ENCODE results near the gene SLC7A9.
"Not testable (repeated sequence)": the region's sequence is repeated elsewhere in the genome, so short reads cannot be mapped to it uniquely, and the experiment has no call there.

Gene SLC7A9

DNA sequence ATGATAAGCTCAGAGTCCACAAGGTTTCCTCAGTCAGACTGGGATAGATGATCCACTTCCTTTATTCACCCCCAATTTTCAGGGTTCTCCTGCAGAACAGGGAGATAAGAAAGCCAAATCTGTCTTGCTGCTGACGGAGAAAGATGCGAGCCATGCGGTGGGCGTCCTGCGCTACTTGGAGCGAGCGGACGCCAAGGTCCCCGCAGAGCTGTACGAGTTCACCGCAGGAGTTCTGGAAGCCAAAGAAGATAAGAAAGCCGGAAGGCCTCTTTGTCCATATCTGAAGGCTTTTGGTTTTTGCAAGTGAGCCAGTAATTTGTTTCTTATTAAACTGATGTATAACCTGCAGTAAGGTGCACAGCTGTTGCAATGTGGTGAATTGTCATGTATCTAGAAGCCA is 66.7 kb downstream of the SLC7A9 start:
- no peak for DNase-seq

GRCh38 chr19:32800754-32801153 is 68.8 kb downstream of the SLC7A9 start:
- no peak for DNase-seq

DNA sequence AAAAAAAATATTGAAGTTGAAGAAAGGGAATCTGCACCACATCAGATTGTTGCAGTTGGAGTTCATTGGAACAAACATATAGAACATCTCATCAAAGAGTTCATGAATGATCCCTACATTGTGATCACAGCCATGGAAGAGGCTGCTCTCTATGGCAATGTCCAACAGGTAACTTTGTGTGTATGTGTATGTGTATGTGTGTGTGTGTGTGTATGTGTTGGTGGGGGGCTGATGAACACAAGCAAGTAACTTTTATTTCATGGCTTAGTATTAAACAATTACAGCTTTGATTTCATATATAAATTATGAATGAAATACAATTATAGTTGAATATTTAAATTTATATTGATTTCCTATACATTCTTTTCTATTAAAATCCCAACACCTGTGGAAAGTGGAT is 69.4 kb downstream of the SLC7A9 start:
- no peak for DNase-seq

DNA sequence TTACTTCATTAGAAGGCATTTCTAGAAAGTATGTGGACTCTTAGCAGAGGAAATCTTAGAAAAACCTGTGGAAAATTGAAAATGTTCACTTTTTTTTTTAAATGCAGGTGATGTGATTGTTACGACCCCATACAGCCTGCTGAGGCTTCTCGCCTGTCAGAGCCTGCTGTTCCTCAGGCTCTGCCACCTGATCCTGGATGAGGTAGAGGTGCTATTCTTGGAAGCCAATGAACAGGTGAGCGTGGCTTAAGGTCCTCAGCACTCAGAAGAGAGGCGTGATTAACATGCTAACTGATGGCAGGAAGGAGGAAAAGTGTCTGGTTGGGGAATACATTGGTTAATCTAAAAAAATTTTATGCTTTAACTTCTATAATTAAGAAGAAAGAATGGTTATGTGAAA is 71.4 kb downstream of the SLC7A9 start:
- no peak for DNase-seq

- DNase-seq, result no peak
Measured at GRCh38 chr19:32789429-32789828, 80.1 kb downstream of the SLC7A9 start.

GRCh38 chr19:32787895-32788294 is 81.7 kb downstream of the SLC7A9 start:
- not testable (repeated sequence) for DNase-seq

GRCh38 chr19:32787161-32787813 is 82.3 kb downstream of the SLC7A9 start:
- not testable (repeated sequence) for DNase-seq

- DNase-seq, result not testable (repeated sequence)
Measured at GRCh38 chr19:32782089-32782488, 87.5 kb downstream of the SLC7A9 start.

- DNase-seq, result no peak
Measured at GRCh38 chr19:32781280-32781679, 88.3 kb downstream of the SLC7A9 start.

Measured in anterior cingulate cortex (tissue), 58 donors.